K562 (cell line): Measurements from ENCODE around the gene MAP7D1. TPM values are rescaled to one million over a fixed set of nuclear protein-coding genes. Genes with fewer than 3 reads are reported as not detected.
A peak's percentile ranks its signal among the peaks of the same experiment; 100 is the strongest.

ENCODE experiments used
- BRCA1 ChIP-seq, 2 experiments: fragments of 450-650 bp in 1 of 2; sonication (generic) in 1 of 2; formaldehyde crosslinking in 1 of 2; IDR thresholded peaks; 2 replicates each; pipeline versions ENCODE4 v1.5.0 to v1.6.1; 2017 to 2020; ENCODE audit warnings: mild to moderate bottlenecking in 1 of 2, missing genetic modification reagents in 1 of 2
- CAMTA2 ChIP-seq: fragments of 250-450 bp; sonication (Bioruptor Pico); conservative IDR thresholded peaks from 2 replicates; pipeline ENCODE4 v1.5.1; 2022
- CHD1 ChIP-seq: fragments of 200-600 bp; sonication (generic); IDR thresholded peaks from one replicate; pipeline ENCODE4 v1.6.1; 2012; ENCODE audit warnings: mild to moderate bottlenecking, moderate library complexity, low read length, inconsistent platforms
- CHD4 ChIP-seq: fragments of 200-600 bp; sonication (generic); IDR thresholded peaks from 3 replicates; pipeline ENCODE4 v1.6.1; 2012; ENCODE audit warnings: low read depth, mild to moderate bottlenecking, mixed read lengths, low read length, inconsistent platforms; ENCODE audit not compliant: insufficient read depth, insufficient replicate concordance, poor library complexity, severe bottlenecking
- HSF4 ChIP-seq: fragments of 250-450 bp; sonication (Bioruptor Pico); IDR thresholded peaks from 2 replicates; pipeline ENCODE4 v2.1.2; 2022; ENCODE audit warnings: mild to moderate bottlenecking, moderate library complexity, borderline replicate concordance
- KDM5B ChIP-seq: fragments of 200-600 bp; sonication (generic); IDR thresholded peaks from 2 replicates; pipeline ENCODE4 v1.6.1; 2012; ENCODE audit warnings: low read depth, mild to moderate bottlenecking, moderate library complexity, low read length, control low read depth, inconsistent platforms; ENCODE audit not compliant: insufficient replicate concordance
- KLF16 ChIP-seq: IDR thresholded peaks from 2 replicates; pipeline ENCODE4 v1.6.1; 2016; ENCODE audit warnings: antibody characterized with exemption
- LCOR ChIP-seq: sonication (generic); formaldehyde crosslinking; IDR thresholded peaks from 2 replicates; pipeline ENCODE4 v1.8.0; 2022; ENCODE audit warnings: mild to moderate bottlenecking, missing genetic modification reagents
- NR2C2 ChIP-seq, 2 experiments: fragments of 200-800 bp in 1 of 2; sonication (Bioruptor generic) in 1 of 2; sonication (generic) in 1 of 2; formaldehyde crosslinking in 1 of 2; IDR thresholded peaks; 2 replicates each; pipeline versions ENCODE4 v1.6.1 to v1.8.0; 2016 to 2022; ENCODE audit warnings: mild to moderate bottlenecking in 1 of 2, missing compliant biosample characterization in 1 of 2, missing genetic modification characterization in 1 of 2, missing genetic modification reagents in 1 of 2
- NRF1 ChIP-seq, 2 experiments: fragments of 450-650 bp; IDR thresholded peaks in 1 of 2; conservative IDR thresholded peaks in 1 of 2; 2 replicates each; pipeline ENCODE4 v1.6.1; 2014; ENCODE audit warnings: mild to moderate bottlenecking in 2 of 2
- PHF21A ChIP-seq: fragments of 450-650 bp; IDR thresholded peaks from 2 replicates; pipeline ENCODE4 v1.6.1; 2017; ENCODE audit warnings: low read depth, borderline replicate concordance
- RERE ChIP-seq: sonication (generic); formaldehyde crosslinking; IDR thresholded peaks from 2 replicates; pipeline ENCODE4 v1.8.0; 2023; ENCODE audit warnings: missing genetic modification reagents, mild to moderate bottlenecking, borderline replicate concordance
- YY1 ChIP-seq, 3 experiments: IDR thresholded peaks; 2 replicates each; pipeline ENCODE4 v1.6.1; 2011; ENCODE audit warnings: low read length in 2 of 3, mild to moderate bottlenecking in 2 of 3, moderate library complexity in 2 of 3, borderline replicate concordance in 1 of 3, control low read depth in 1 of 3, low read depth in 1 of 3; ENCODE audit not compliant: insufficient read depth in 3 of 3, insufficient replicate concordance in 2 of 3, control insufficient read depth in 1 of 3, insufficient read length in 1 of 3; ENCODE audit errors: extremely low read depth in 1 of 3
- ZFX ChIP-seq: sonication (generic); formaldehyde crosslinking; IDR thresholded peaks from 2 replicates; pipeline ENCODE4 v1.8.0; 2022; ENCODE audit warnings: mild to moderate bottlenecking, missing genetic modification reagents, moderate library complexity
- ZNF431 ChIP-seq: sonication (generic); formaldehyde crosslinking; IDR thresholded peaks from 2 replicates; pipeline ENCODE4 v1.8.0; 2022; ENCODE audit warnings: mild to moderate bottlenecking, missing genetic modification reagents
- ZNF778 ChIP-seq: fragments of 450-650 bp; formaldehyde crosslinking; IDR thresholded peaks from 2 replicates; pipeline ENCODE4 v1.4.0; 2020; ENCODE audit warnings: mild to moderate bottlenecking, moderate library complexity
- polyA plus RNA-seq, 8 experiments: library from polyadenylated mRNA; depleted of rRNA in 4 of 8; stranded (reverse) in 5 of 8; unstranded in 3 of 8; fragments of >200 nt; fragmentation: Nextera tagmentation in 2 of 8; fragmentation: Illumina TruSeq in 1 of 8; extraction: Ambion mirVana in 2 of 8; extraction: Trizol in 1 of 8; gene quantifications; 2 replicates each; pipeline versions ENCODE4 v1.2.1 to v1.2.3, GENCODE V29; 2011 to 2014; ENCODE audit warnings: inconsistent platforms in 1 of 8, missing spikeins in 1 of 8
- total RNA-seq, 7 experiments: library from RNA; depleted of rRNA in 6 of 7; stranded (reverse); fragments of >200 nt in 6 of 7; fragmentation: Illumina TruSeq in 2 of 7; extraction: Trizol in 2 of 7; gene quantifications; 2 replicates each; pipeline versions ENCODE4 v1.2.1 to v1.2.3, GENCODE V29; 2011 to 2021; ENCODE audit warnings: low replicate concordance in 1 of 7
- TF ChIP-seq, protein P1 (sequence below): sonication (generic); formaldehyde crosslinking; IDR thresholded peaks from 2 replicates; pipeline ENCODE4 v1.8.1; 2023; ENCODE audit warnings: mild to moderate bottlenecking, missing genetic modification reagents

Gene MAP7D1
- total and polyA plus RNA-seq, 9 of the 15 experiments (the other 6 are each of a cell fraction or from before 2014, with no cell fraction given): 3.6 to 108 (median 34.5) TPM

DNA sequence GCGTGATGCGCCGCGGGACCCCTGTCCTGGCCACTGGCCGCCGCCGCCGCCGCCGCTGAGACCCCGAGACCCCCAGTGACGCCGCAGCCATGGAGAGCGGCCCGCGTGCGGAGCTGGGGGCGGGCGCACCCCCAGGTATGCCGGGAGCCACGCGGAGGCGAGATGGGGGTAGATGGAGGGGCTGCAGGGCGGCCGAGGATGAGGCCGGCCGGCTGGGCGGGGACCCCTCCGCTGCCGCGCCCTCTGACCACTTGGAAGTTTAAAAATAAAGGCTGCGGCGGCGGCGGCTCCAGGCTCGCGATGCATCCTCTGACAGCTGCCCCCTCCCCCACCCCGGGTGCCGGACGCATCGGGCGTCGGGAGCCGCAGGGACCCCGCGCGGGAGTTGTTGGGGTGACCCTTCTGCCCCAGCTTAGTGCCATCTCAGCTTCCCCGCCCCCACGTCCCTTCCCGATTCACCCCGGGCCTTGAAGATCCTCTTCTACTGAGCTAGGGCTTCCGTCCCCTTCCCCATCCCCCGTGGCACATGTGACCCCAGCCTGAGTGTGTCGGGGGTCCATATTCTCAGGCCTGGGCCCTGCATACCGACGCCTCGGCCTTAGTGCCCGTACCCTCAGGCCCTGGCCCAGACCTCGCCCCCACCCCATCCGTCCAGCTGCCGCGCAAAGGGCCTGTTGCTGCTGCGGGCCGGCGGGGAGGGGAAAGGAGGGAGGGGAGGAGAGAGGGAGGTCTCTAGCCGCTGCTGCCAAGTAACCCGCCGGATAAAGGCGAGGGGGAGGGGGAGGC is 562 bp downstream of the MAP7D1 start (continued):
- TF ChIP-seq, protein P1, sequence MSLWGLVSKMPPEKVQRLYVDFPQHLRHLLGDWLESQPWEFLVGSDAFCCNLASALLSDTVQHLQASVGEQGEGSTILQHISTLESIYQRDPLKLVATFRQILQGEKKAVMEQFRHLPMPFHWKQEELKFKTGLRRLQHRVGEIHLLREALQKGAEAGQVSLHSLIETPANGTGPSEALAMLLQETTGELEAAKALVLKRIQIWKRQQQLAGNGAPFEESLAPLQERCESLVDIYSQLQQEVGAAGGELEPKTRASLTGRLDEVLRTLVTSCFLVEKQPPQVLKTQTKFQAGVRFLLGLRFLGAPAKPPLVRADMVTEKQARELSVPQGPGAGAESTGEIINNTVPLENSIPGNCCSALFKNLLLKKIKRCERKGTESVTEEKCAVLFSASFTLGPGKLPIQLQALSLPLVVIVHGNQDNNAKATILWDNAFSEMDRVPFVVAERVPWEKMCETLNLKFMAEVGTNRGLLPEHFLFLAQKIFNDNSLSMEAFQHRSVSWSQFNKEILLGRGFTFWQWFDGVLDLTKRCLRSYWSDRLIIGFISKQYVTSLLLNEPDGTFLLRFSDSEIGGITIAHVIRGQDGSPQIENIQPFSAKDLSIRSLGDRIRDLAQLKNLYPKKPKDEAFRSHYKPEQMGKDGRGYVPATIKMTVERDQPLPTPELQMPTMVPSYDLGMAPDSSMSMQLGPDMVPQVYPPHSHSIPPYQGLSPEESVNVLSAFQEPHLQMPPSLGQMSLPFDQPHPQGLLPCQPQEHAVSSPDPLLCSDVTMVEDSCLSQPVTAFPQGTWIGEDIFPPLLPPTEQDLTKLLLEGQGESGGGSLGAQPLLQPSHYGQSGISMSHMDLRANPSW (CRISPR knock-in tag): peak; percentile 77
- TF ChIP-seq KDM5B (no peak), HSF4 (CRISPR knock-in tag) (no peak), ZNF778 (CRISPR knock-in tag) (no peak), NRF1 (conservative IDR thresholded peaks at IDR 0.05 in 1 of 2, IDR thresholded peaks at IDR 0.05 in 1 of 2) (peak in 1 of 2 experiments; percentile 6; a peak in 3 of 4 replicates), CAMTA2 (CRISPR knock-in tag) (no peak), CHD1 (peak; percentile 1), LCOR (CRISPR knock-in tag) (0 out of 2 replicates have a peak, but pooled peaks have one; percentile 57), ZFX (CRISPR knock-in tag) (peak; percentile 76), NR2C2 (CRISPR knock-in tag; IDR thresholded peaks at IDR 0.05) (peak; percentile 28; the same call in 1 of the 2 replicates), NR2C2 (tag; IDR thresholded peaks at IDR 0.05) (peak; percentile 68), ZNF431 (CRISPR knock-in tag) (no peak; the same call in none of the 2 replicates), PHF21A (peak; percentile 84), YY1 (IDR thresholded peaks at IDR 0.05; ENCODE audit: borderline replicate concordance in 1 of 3, control insufficient read depth in 1 of 3, extremely low read depth in 1 of 3, insufficient read depth in 3 of 3, insufficient read length in 1 of 3, insufficient replicate concordance in 2 of 3, low read depth in 1 of 3, low read length in 2 of 3) (peak in 1 of 3 experiments; percentile 2), RERE (CRISPR knock-in tag) (no peak), BRCA1 (IDR thresholded peaks at IDR 0.05) (no peak), BRCA1 (CRISPR knock-in tag; IDR thresholded peaks at IDR 0.05) (peak; percentile 19; the same call in 1 of the 2 replicates), CHD4 (no peak), KLF16 (no peak)
